HG03378 (cell line): ENCODE measurements around the gene LBHD1.
A peak's percentile ranks its signal among the peaks of the same experiment; 100 is the strongest.
"Not testable (repeated sequence)": the region's sequence is repeated elsewhere in the genome, so short reads cannot be mapped to it uniquely, and the experiment has no call there.

Experiments
- ATAC-seq: cut with Tn5 transposase; IDR thresholded peaks from one replicate; pipeline ENCODE4 v1.9.1; 2021; ENCODE audit warnings: mild to moderate bottlenecking, moderate library complexity; ENCODE audit not compliant: unreplicated experiment

The LBHD1 gene

GRCh38 chr11:62665075-62665598 lies 6.9 kb downstream of the LBHD1 start, which contains the start of the genes C11orf98 and CSKMT:
TSS of gene C11orf98 (minus strand) at chr11:62665210. CDS start at chr11:62665169, 41 bp downstream.
TSS of gene CSKMT (plus strand) at chr11:62665312. CDS start at chr11:62665880, 568 bp downstream.
- ATAC-seq, result peak; percentile 75

- ATAC-seq, result no peak
Measured at GRCh38 chr11:62664405-62665074, 7.5 kb downstream of the LBHD1 start.

GRCh38 chr11:62656796-62657429 lies 15.2 kb downstream of the LBHD1 start:
- no peak for ATAC-seq

GRCh38 chr11:62654297-62654696 lies 17.8 kb downstream of the LBHD1 start:
- ATAC-seq, result no peak

GRCh38 chr11:62652161-62653006 lies 19.7 kb downstream of the LBHD1 start:
- peak; percentile 16 for ATAC-seq

GRCh38 chr11:62650283-62650682 lies 21.8 kb downstream of the LBHD1 start:
- ATAC-seq, result not testable (repeated sequence)

GRCh38 chr11:62649486-62649885 lies 22.6 kb downstream of the LBHD1 start:
- no peak for ATAC-seq

GRCh38 chr11:62648967-62649364 lies 23.1 kb downstream of the LBHD1 start:
- ATAC-seq, result no peak

GRCh38 chr11:62648185-62648966 lies 23.7 kb downstream of the LBHD1 start:
- no peak for ATAC-seq

- ATAC-seq, result no peak
Measured at GRCh38 chr11:62647609-62648005, 24.5 kb downstream of the LBHD1 start.

- ATAC-seq, result no peak
Measured at GRCh38 chr11:62646825-62647608, 25.1 kb downstream of the LBHD1 start.

GRCh38 chr11:62645946-62646824 lies 25.9 kb downstream of the LBHD1 start, which contains the start of gene GANAB:
TSS of gene GANAB (minus strand) at chr11:62646613. CDS start at chr11:62646599, 14 bp downstream.
- peak; percentile 78 for ATAC-seq

GRCh38 chr11:62645671-62645945 lies 26.5 kb downstream of the LBHD1 start:
- no peak for ATAC-seq

GRCh38 chr11:62644220-62644619 lies 27.8 kb downstream of the LBHD1 start:
- no peak for ATAC-seq

- no peak for ATAC-seq
Measured at GRCh38 chr11:62632492-62632891, 39.6 kb downstream of the LBHD1 start.

GRCh38 chr11:62627713-62628112 lies 44.4 kb downstream of the LBHD1 start:
- no peak for ATAC-seq

- ATAC-seq, result no peak
Measured at GRCh38 chr11:62622476-62623089, 49.5 kb downstream of the LBHD1 start.
